CD8-positive, alpha-beta memory T cell (primary cell): ENCODE measurements around the gene B4GALNT1. TPM values are rescaled to one million over a fixed set of nuclear protein-coding genes. Genes with fewer than 3 reads are reported as not detected.
"Not testable (repeated sequence)": the region's sequence is repeated elsewhere in the genome, so short reads cannot be mapped to it uniquely, and the experiment has no call there.

Experiments
- CTCF ChIA-PET: fragments of 350-600 bp; sonication (Branson Sonifier 250); formaldehyde crosslinking; loops from one replicate; lab custom pipeline; 2021; ENCODE audit warnings: antibody characterized with exemption; lab: Charles Lee
- POLR2A ChIA-PET: fragments of 350-600 bp; sonication (Branson Sonifier 250); formaldehyde crosslinking; loops from one replicate; lab custom pipeline; 2021; ENCODE audit warnings: antibody characterized with exemption; lab: Charles Lee
- DNase-seq, 5 donors: peaks; one replicate each; pipeline versions ENCODE4 v3.0.0 to v3.0.0-alpha.2; 2020 to 2022; ENCODE audit warnings: mixed read lengths in 1 of 5
- H3K27ac ChIP-seq: one replicate; pipeline ENCODE4 v1.7.0; 2013; ENCODE audit warnings: low read depth, mild to moderate bottlenecking, low read length, moderate library complexity
- H3K27me3 ChIP-seq: 2 replicates; pipeline ENCODE4 v1.7.0; 2013; ENCODE audit warnings: low read length, mild to moderate bottlenecking; ENCODE audit not compliant: insufficient read depth, poor library complexity, severe bottlenecking
- H3K36me3 ChIP-seq: 2 replicates; pipeline ENCODE4 v1.7.0; 2013; ENCODE audit warnings: mild to moderate bottlenecking, low read length, moderate library complexity; ENCODE audit not compliant: insufficient read depth
- H3K4me1 ChIP-seq: 2 replicates; pipeline ENCODE4 v1.7.0; 2013; ENCODE audit warnings: mild to moderate bottlenecking, low read length, moderate library complexity; ENCODE audit not compliant: insufficient read depth
- H3K4me3 ChIP-seq: 2 replicates; pipeline ENCODE4 v1.7.0; 2013; ENCODE audit warnings: mild to moderate bottlenecking, low read length
- H3K9me3 ChIP-seq: 2 replicates; pipeline ENCODE4 v1.7.0; 2013; ENCODE audit warnings: mild to moderate bottlenecking, low read length
- H3K27ac Mint-ChIP-seq, 8 donors: one replicate each; pipeline ENCODE4 v1.8.0; 2020 to 2021; ENCODE audit warnings: mixed read lengths in 8 of 8, mild to moderate bottlenecking in 6 of 8, inconsistent platforms in 3 of 8, moderate library complexity in 3 of 8
- H3K27me3 Mint-ChIP-seq, 2 donors: one replicate each; pipeline ENCODE4 v1.8.0; 2020 to 2021; ENCODE audit warnings: mixed read lengths in 2 of 2, mild to moderate bottlenecking in 1 of 2, moderate library complexity in 1 of 2
- H3K36me3 Mint-ChIP-seq, 3 donors: one replicate each; pipeline ENCODE4 v1.8.0; 2020 to 2021; ENCODE audit warnings: mixed read lengths in 3 of 3, inconsistent platforms in 1 of 3, mild to moderate bottlenecking in 1 of 3
- H3K4me1 Mint-ChIP-seq, 3 donors: one replicate each; pipeline ENCODE4 v1.8.0; 2020 to 2021; ENCODE audit warnings: mixed read lengths in 3 of 3, inconsistent platforms in 1 of 3, mild to moderate bottlenecking in 1 of 3
- H3K4me3 Mint-ChIP-seq, 7 donors: one replicate each; pipeline ENCODE4 v1.8.0; 2020 to 2021; ENCODE audit warnings: mixed read lengths in 7 of 7, mild to moderate bottlenecking in 6 of 7, moderate library complexity in 4 of 7, inconsistent platforms in 2 of 7
- H3K9me3 Mint-ChIP-seq, 5 donors: one replicate each; pipeline ENCODE4 v1.8.0; 2020 to 2022; ENCODE audit warnings: mixed read lengths in 5 of 5, mild to moderate bottlenecking in 3 of 5, moderate library complexity in 2 of 5, inconsistent platforms in 1 of 5
- polyA plus RNA-seq: library from polyadenylated mRNA; unstranded; fragments of 300-500 nt; fragmentation: Illumina TruSeq; gene quantifications from one replicate; pipeline ENCODE4 v1.2.3, GENCODE V29; 2021
- total RNA-seq, 2 experiments: library from RNA; stranded (reverse); gene quantifications; one replicate each; pipeline ENCODE4 v1.2.3, GENCODE V29; 2021

The B4GALNT1 gene
- total and polyA plus RNA-seq, 3 experiments from 2014 or later = 2.9 to 4.1 TPM; not detected in 1

DNA sequence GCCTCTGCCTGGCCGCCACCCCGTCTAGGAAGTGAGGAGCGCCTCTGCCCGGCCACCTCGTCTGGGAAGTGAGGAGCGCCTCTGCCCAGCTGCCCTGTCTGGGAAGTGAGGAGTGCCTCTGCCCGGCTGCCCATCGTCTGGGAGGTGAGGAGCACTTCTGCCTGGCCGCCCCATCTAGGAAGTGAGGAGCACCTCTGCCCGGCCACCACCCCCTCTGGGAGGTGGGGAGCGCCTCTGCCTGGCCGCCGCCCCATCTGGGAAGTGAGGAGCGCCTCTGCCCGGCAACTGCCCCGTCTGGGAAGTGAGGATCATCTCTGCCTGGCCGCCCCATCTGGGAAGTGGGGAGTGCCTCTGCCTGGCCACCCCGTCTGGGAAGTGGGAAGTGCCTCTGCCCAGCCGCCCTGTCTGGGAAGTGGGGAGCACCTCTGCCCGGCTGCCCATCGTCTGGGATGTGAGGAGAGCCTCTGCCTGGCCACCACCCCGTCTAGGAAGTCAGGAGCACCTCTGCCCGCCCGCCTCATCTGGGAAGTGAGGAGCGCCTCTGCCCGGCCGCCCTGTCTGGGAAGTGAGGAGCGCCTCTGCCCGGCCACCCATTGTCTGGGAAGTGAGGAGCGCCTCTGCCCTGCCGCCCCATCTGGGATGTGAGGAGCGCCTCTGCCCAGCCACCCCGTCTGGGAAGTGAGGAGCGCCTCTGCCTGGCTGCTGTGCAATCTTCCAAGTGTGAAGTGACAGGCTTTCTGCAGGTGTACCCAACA is 32.2 kb upstream of the B4GALNT1 start:
- H3K9me3 Mint-ChIP-seq, H3K36me3 Mint-ChIP-seq, H3K27me3 ChIP-seq, H3K27ac ChIP-seq, H3K27me3 Mint-ChIP-seq, POLR2A ChIA-PET, H3K9me3 ChIP-seq, H3K4me1 ChIP-seq, DNase-seq, H3K36me3 ChIP-seq, CTCF ChIA-PET, H3K4me3 Mint-ChIP-seq, H3K27ac Mint-ChIP-seq, H3K4me1 Mint-ChIP-seq, H3K4me3 ChIP-seq: not testable (repeated sequence)

DNA sequence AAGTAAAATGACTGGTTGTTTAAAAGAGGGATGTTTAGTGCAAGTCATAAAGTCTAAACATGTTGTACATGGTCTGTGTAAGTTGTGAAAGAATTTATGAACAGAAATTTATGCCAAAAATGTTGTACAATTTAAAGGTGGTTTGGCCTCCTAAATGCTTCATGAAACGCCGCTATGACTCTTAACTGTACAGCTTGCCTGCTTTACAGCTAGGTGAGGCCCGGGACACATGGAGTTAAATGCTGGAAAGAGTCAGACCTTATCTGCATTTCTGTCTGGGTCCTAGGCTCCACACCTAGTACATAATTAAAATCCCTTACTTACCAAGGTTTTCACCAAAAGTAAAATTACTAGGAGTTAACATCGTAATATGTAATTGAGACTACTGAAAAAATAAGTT is 28.4 kb upstream of the B4GALNT1 start:
- ChIA-PET CTCF (interaction anchor here (1.0 kb wide), 1 partner anchor 28 kb away, joined by 3 read pairs; the partner anchor contains the start of gene B4GALNT1), POLR2A (no interaction called here)
- Histone ChIP-seq H3K9me3 (no peaks in the 10 kb centered on the region), H3K4me3 (no peak overlapping the region), H3K4me1 (no peaks in the 10 kb centered on the region), H3K36me3 (no peaks in the 10 kb centered on the region), H3K27me3 (no peaks in the 10 kb centered on the region), H3K27ac (no peak overlapping the region)
- H3K27me3 Mint-ChIP-seq = peaks cover 3 to 21% of the 10 kb centered on the region in 2 donors
- no peak overlapping the region for H3K27ac Mint-ChIP-seq
- H3K4me3 Mint-ChIP-seq = no peak overlapping the region
- H3K36me3 Mint-ChIP-seq = no peaks in the 10 kb centered on the region
- no peaks in the 10 kb centered on the region for H3K4me1 Mint-ChIP-seq
- DNase-seq = no peak
- peaks cover 0 to 4% (median 0%) of the 10 kb centered on the region in 5 donors for H3K9me3 Mint-ChIP-seq

DNA sequence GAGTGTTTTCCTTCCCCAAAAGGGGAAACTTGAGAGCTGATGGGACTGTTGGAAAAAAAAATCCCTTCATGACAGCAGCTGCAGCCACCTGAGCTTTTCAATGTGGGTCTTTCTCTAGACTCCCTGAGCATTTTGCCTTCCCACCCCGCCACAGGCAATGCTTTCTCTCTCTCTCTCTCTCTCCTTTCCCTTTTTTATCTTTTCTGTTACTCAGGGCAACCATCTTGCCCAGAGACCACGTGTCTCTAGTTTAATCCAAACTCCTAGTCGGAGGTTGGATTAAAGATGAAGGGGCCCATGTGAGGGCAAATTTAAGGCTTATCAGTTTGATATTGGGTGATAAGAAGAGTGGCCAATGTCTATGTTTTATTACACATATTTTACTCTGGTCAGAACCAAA is 25.9 kb upstream of the B4GALNT1 start:
- no peak for DNase-seq
- no peaks in the 10 kb centered on the region for H3K27me3 ChIP-seq
- H3K36me3 ChIP-seq = no peaks in the 10 kb centered on the region
- H3K4me1 ChIP-seq = no peaks in the 10 kb centered on the region
- no peaks in the 10 kb centered on the region for H3K9me3 ChIP-seq
- CTCF ChIA-PET = no interaction called here
- H3K27ac ChIP-seq = no peak overlapping the region
- Mint-ChIP-seq H3K9me3 (peaks cover 0 to 5% (median 3%) of the 10 kb centered on the region in 5 donors), H3K36me3 (peaks cover 0 to 2% (median 0%) of the 10 kb centered on the region in 3 donors), H3K27me3 (peaks cover 2 to 28% of the 10 kb centered on the region in 2 donors), H3K4me3 (no peak overlapping the region), H3K4me1 (no peaks in the 10 kb centered on the region), H3K27ac (no peak overlapping the region)
- no peak overlapping the region for H3K4me3 ChIP-seq
- POLR2A ChIA-PET = no interaction called here

DNA sequence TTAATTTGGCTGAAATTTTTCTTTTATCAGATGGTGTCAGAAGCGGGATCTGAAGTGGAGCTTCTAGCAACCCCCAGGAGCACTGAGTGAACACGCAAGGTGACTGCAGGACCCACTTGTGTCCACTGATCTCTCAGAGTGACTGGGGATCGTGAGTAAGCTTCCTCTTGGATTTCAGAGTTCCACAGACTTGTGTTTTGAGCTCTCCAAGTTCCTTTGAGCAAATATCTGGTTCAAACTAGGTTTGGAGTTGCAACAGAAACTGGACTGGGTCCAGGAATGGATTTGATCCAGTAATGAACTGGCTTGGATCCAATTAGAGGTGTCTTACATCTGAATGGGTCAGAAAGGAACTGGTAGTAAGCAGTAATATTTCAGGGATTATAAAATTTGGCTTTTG is 24.7 kb upstream of the B4GALNT1 start:
- Histone ChIP-seq H3K4me3 (no peak overlapping the region), H3K36me3 (no peaks in the 10 kb centered on the region), H3K27me3 (no peaks in the 10 kb centered on the region), H3K4me1 (no peaks in the 10 kb centered on the region), H3K27ac (no peak overlapping the region), H3K9me3 (no peaks in the 10 kb centered on the region)
- H3K27ac Mint-ChIP-seq = no peak overlapping the region
- H3K4me1 Mint-ChIP-seq = no peaks in the 10 kb centered on the region
- no peak overlapping the region for H3K4me3 Mint-ChIP-seq
- CTCF ChIA-PET = interaction anchor here (1.1 kb wide), 1 partner anchor 25 kb away, joined by 4 read pairs; the partner anchor contains the start of gene B4GALNT1
- H3K27me3 Mint-ChIP-seq = peaks cover 2 to 28% of the 10 kb centered on the region in 2 donors
- POLR2A ChIA-PET = no interaction called here
- DNase-seq = no peak
- H3K36me3 Mint-ChIP-seq = peaks cover 0 to 5% (median 0%) of the 10 kb centered on the region in 3 donors
- H3K9me3 Mint-ChIP-seq = peaks cover 0 to 8% (median 3%) of the 10 kb centered on the region in 5 donors

DNA sequence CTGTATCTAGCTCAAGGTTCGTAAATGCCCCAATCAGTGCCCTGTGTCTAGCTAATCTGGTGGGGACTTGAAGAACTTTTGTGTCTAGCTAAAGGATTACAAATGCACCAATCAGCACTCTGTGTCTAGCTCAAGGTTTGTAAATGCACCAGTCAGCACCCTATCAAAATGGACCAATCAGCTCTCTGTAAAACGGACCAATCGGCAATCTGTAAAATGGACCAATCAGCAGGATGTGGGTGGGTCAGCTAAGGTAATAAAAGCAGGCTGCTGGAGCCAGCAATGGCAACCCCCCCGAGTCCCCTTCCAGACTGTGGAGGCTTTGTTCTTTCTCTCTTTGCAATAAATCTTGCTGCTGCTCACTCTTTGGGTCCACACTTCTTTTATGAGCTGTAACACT is 23.4 kb upstream of the B4GALNT1 start:
- H3K4me1 ChIP-seq, H3K27me3 ChIP-seq, POLR2A ChIA-PET, H3K9me3 Mint-ChIP-seq, H3K4me3 ChIP-seq, H3K36me3 Mint-ChIP-seq, DNase-seq, H3K9me3 ChIP-seq, H3K4me1 Mint-ChIP-seq, H3K36me3 ChIP-seq, H3K4me3 Mint-ChIP-seq, H3K27ac ChIP-seq, H3K27ac Mint-ChIP-seq: not testable (repeated sequence)
- CTCF ChIA-PET = interaction anchor here (0.7 to 1.7 kb wide), 4 partner anchors 12 to 100 kb away, joined by 3 to 4 read pairs (median 3); partner anchors contain the start of gene B4GALNT1
- peaks cover 2 to 31% of the 10 kb centered on the region in 2 donors for H3K27me3 Mint-ChIP-seq

DNA sequence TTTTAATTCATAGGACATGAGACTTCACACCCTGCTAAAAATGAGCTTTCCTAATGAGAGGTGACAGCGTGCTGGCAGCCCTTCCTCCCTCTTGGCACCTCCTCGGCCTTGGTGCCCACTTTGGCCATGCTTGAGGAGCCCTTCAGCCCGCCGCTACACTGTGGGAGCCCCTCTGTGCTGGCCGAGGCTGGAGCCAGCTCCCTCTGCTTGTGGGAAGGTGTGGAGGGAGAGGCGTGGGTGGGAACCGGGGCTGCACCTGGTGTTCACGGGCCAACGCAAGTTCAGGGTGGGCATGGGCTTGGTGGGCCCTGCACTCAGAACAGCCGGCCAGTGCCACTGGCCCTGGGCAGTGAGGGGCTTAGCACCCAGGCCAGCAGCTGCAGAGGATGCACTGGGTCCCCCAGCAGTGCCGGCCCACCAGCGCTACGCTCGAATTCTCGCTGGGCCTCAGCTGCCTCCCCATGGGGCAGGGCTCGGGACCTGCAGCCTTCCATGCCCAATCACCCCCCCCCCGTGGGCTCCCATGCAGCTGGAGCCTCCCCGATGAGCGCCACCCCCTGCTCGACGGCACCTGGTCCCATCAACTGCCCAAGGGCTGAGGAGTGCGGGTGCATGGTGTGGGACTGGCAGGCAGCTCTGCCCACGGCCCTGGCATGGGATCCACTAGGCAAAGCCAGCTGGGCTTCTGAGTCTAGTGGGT is 22.7 kb upstream of the B4GALNT1 start:
- DNase-seq = no peak
- Histone ChIP-seq H3K36me3 (no peaks in the 10 kb centered on the region), H3K27me3 (no peaks in the 10 kb centered on the region), H3K4me1 (no peaks in the 10 kb centered on the region), H3K9me3 (no peaks in the 10 kb centered on the region), H3K4me3 (no peak overlapping the region), H3K27ac (no peak overlapping the region)
- no peak overlapping the region for H3K4me3 Mint-ChIP-seq
- POLR2A ChIA-PET = interaction anchor here (0.7 kb wide), 2 partner anchors 15 to 117 kb away, joined by 3 read pairs; no protein-coding TSS in a partner anchor
- H3K9me3 Mint-ChIP-seq = peaks cover 0 to 8% (median 0%) of the 10 kb centered on the region in 5 donors
- peaks cover 2 to 31% of the 10 kb centered on the region in 2 donors for H3K27me3 Mint-ChIP-seq
- H3K36me3 Mint-ChIP-seq = peaks cover 0 to 8% (median 0%) of the 10 kb centered on the region in 3 donors
- CTCF ChIA-PET = interaction anchor here (1.6 to 1.7 kb wide), 2 partner anchors 11 to 101 kb away, joined by 3 read pairs; no protein-coding TSS in a partner anchor
- no peaks in the 10 kb centered on the region for H3K4me1 Mint-ChIP-seq
- no peak overlapping the region for H3K27ac Mint-ChIP-seq

DNA sequence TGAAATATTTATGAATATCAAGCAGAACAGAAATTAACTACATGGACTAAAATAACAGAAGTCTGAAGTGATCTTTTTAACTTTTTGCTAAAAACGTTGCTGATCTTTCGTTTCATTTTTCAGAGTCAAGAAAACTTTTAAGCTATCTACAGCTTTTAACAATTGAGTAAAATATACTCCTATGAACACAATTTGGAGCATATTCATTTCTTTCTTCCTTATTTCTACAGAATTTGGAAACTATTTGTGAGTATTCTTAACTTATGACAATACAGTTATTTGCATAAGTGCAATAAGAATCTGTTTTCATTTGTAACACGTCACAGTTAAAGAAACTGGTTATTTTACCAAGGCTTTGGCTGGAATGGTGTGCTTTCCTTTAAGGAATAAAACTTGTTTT is 21.0 kb upstream of the B4GALNT1 start:
- no peak overlapping the region for H3K4me3 Mint-ChIP-seq
- H3K36me3 ChIP-seq = no peaks in the 10 kb centered on the region
- no peak overlapping the region for H3K27ac Mint-ChIP-seq
- H3K4me1 ChIP-seq = no peaks in the 10 kb centered on the region
- ChIA-PET POLR2A (no interaction called here), CTCF (no interaction called here)
- H3K27me3 Mint-ChIP-seq = peaks cover 3 to 27% of the 10 kb centered on the region in 2 donors
- H3K4me1 Mint-ChIP-seq = no peaks in the 10 kb centered on the region
- H3K4me3 ChIP-seq = no peak overlapping the region
- peaks cover 0 to 8% (median 0%) of the 10 kb centered on the region in 3 donors for H3K36me3 Mint-ChIP-seq
- H3K27me3 ChIP-seq = no peaks in the 10 kb centered on the region
- no peak for DNase-seq
- H3K27ac ChIP-seq = no peak overlapping the region
- peaks cover 0 to 8% (median 0%) of the 10 kb centered on the region in 5 donors for H3K9me3 Mint-ChIP-seq
- H3K9me3 ChIP-seq = no peaks in the 10 kb centered on the region

DNA sequence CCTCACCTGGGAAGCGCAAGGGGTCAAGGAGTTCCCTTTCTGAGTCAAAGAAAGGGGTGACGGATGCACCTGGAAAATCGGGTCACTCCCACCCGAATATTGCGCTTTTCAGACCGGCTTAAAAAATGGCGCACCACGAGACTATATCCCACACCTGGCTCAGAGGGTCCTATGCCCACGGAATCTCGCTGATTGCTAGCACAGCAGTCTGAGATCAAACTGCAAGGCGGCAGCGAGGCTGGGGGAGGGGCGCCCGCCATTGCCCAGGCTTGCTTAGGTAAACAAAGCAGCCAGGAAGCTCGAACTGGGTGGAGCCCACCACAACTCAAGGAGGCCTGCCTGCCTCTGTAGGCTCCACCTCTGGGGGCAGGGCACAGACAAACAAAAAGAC is 13.7 kb upstream of the B4GALNT1 start:
- H3K9me3 ChIP-seq, DNase-seq, H3K27me3 ChIP-seq, H3K27ac ChIP-seq, H3K36me3 ChIP-seq, H3K36me3 Mint-ChIP-seq, POLR2A ChIA-PET, H3K4me1 ChIP-seq, H3K4me1 Mint-ChIP-seq, CTCF ChIA-PET, H3K27ac Mint-ChIP-seq, H3K4me3 Mint-ChIP-seq, H3K4me3 ChIP-seq: not testable (repeated sequence)
- Mint-ChIP-seq H3K9me3 (peaks cover 4 to 10% (median 5%) of the 10 kb centered on the region in 5 donors), H3K27me3 (peaks cover 14 to 18% of the 10 kb centered on the region in 2 donors)
